OCI-LY1 (cell line): ENCODE data around the gene LRP2.

Experiments
- H2AFZ ChIP-seq: fragments of 200-600 bp; sonication (generic), shearing (Covaris generic); 2 replicates; pipeline ENCODE4 v1.6.0; 2014; ENCODE audit warnings: antibody characterized with exemption, mild to moderate bottlenecking, low read length
- H3F3A ChIP-seq: fragments of 200-600 bp; sonication (generic), shearing (Covaris generic); 2 replicates; pipeline ENCODE4 v1.6.0; 2014; ENCODE audit warnings: mild to moderate bottlenecking, antibody characterized with exemption, low read length, moderate library complexity; ENCODE audit not compliant: insufficient read depth
- H3K27ac ChIP-seq: fragments of 200-600 bp; sonication (generic); 2 replicates; pipeline ENCODE4 v1.5.1; 2014; ENCODE audit warnings: low read length, mixed run types, mild to moderate bottlenecking, low read depth; ENCODE audit not compliant: poor library complexity, severe bottlenecking
- H3K27me3 ChIP-seq: fragments of 200-600 bp; sonication (generic); 2 replicates; pipeline ENCODE4 v1.6.0; 2014; ENCODE audit warnings: antibody characterized with exemption, mild to moderate bottlenecking, low read length, moderate library complexity; ENCODE audit not compliant: insufficient read depth
- H3K36me3 ChIP-seq: fragments of 200-600 bp; sonication (generic); 2 replicates; pipeline ENCODE4 v1.6.1; 2014; ENCODE audit warnings: mild to moderate bottlenecking, antibody characterized with exemption, low read length, moderate library complexity, mixed read lengths; ENCODE audit not compliant: insufficient read depth
- H3K4me1 ChIP-seq: fragments of 200-600 bp; sonication (generic); 2 replicates; pipeline ENCODE4 v1.5.1; 2014; ENCODE audit warnings: mild to moderate bottlenecking, low read length, moderate library complexity; ENCODE audit not compliant: insufficient read depth, severe bottlenecking
- H3K4me2 ChIP-seq: fragments of 200-600 bp; sonication (generic), shearing (Covaris generic); 2 replicates; pipeline ENCODE4 v1.6.1; 2014; ENCODE audit warnings: low read length
- H3K4me3 ChIP-seq: fragments of 200-600 bp; sonication (generic); 2 replicates; pipeline ENCODE4 v1.5.1; 2014; ENCODE audit warnings: low read length, low read depth, mild to moderate bottlenecking, mixed read lengths; ENCODE audit not compliant: poor library complexity, severe bottlenecking
- H3K79me2 ChIP-seq: fragments of 200-600 bp; shearing (Covaris generic); 2 replicates; pipeline ENCODE4 v1.6.1; 2016; ENCODE audit warnings: mixed run types, low read length, mixed read lengths; ENCODE audit not compliant: insufficient read depth
- H3K9ac ChIP-seq: fragments of 200-600 bp; sonication (generic), shearing (Covaris generic); 2 replicates; pipeline ENCODE4 v1.6.1; 2014; ENCODE audit warnings: mild to moderate bottlenecking, low read length, mixed read lengths
- H3K9me2 ChIP-seq: fragments of 200-600 bp; sonication (generic), shearing (Covaris generic); 2 replicates; pipeline ENCODE4 v1.6.1; 2014; ENCODE audit warnings: low read depth, mild to moderate bottlenecking, low read length, mixed read lengths
- H3K9me3 ChIP-seq: fragments of 200-600 bp; shearing (Covaris generic); 2 replicates; pipeline ENCODE4 v1.6.1; 2014; ENCODE audit warnings: low read length, mixed read lengths
- H4K20me1 ChIP-seq: fragments of 200-600 bp; sonication (generic), shearing (Covaris generic); 2 replicates; pipeline ENCODE4 v1.6.0; 2016; ENCODE audit warnings: mild to moderate bottlenecking, low read length; ENCODE audit not compliant: insufficient read depth
- EZH2 ChIP-seq: fragments of 200-600 bp; sonication (generic), shearing (Covaris generic); IDR thresholded peaks from 2 replicates; pipeline ENCODE4 v1.8.0; 2017; ENCODE audit warnings: borderline replicate concordance, mixed run types, mild to moderate bottlenecking, antibody characterized with exemption, low read length, moderate library complexity, mixed read lengths
- TF ChIP-seq, protein P1 (sequence below): fragments of 200-600 bp; sonication (generic), shearing (Covaris generic); IDR thresholded peaks from 2 replicates; pipeline ENCODE4 v1.5.1; 2017; ENCODE audit warnings: mild to moderate bottlenecking, antibody characterized with exemption, low read length, moderate library complexity, mixed read lengths

The LRP2 gene

GRCh38 chr2:169106134-169106533 lies 256.2 kb downstream of the LRP2 start:
- no peak overlapping the region for H3K27ac ChIP-seq
- H3K9me3 ChIP-seq, result no peaks in the 10 kb centered on the region
- H3K27me3 ChIP-seq, result no peaks in the 10 kb centered on the region
- H4K20me1 ChIP-seq, result no peaks in the 10 kb centered on the region
- H3K9ac ChIP-seq, result no peak overlapping the region
- no peaks in the 10 kb centered on the region for H3K4me1 ChIP-seq
- H3K36me3 ChIP-seq, result no peaks in the 10 kb centered on the region
- TF ChIP-seq, protein P1, sequence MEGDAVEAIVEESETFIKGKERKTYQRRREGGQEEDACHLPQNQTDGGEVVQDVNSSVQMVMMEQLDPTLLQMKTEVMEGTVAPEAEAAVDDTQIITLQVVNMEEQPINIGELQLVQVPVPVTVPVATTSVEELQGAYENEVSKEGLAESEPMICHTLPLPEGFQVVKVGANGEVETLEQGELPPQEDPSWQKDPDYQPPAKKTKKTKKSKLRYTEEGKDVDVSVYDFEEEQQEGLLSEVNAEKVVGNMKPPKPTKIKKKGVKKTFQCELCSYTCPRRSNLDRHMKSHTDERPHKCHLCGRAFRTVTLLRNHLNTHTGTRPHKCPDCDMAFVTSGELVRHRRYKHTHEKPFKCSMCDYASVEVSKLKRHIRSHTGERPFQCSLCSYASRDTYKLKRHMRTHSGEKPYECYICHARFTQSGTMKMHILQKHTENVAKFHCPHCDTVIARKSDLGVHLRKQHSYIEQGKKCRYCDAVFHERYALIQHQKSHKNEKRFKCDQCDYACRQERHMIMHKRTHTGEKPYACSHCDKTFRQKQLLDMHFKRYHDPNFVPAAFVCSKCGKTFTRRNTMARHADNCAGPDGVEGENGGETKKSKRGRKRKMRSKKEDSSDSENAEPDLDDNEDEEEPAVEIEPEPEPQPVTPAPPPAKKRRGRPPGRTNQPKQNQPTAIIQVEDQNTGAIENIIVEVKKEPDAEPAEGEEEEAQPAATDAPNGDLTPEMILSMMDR, result no peak
- TF ChIP-seq EZH2, result no peak
- no peak overlapping the region for H3K4me3 ChIP-seq
- no peaks in the 10 kb centered on the region for H3K79me2 ChIP-seq
- H3F3A ChIP-seq, result no peaks in the 10 kb centered on the region
- no peak overlapping the region for H2AFZ ChIP-seq
- no peak overlapping the region for H3K4me2 ChIP-seq
- no peaks in the 10 kb centered on the region for H3K9me2 ChIP-seq

DNA sequence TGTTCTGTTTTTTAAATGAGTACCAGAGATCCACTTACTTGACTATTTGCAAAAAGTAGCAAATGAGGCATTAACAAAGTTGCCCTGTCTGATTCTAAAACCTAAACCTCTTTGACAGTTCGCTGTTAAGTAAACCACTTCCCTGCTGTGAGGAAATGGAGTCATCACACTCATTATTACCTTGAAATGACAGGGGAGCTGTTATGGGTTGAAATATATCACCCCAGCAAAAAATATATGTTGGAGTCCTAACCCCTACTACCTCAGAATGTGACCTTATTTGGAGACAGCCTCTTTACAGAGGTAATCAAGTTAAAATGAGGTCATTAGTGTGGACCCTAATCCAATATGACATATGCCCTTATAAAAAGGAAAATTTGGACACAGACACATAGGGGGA lies 256.9 kb downstream of the LRP2 start:
- Histone ChIP-seq H4K20me1 (no peaks in the 10 kb centered on the region), H3K4me1 (no peaks in the 10 kb centered on the region), H3K36me3 (no peaks in the 10 kb centered on the region), H3K27me3 (no peaks in the 10 kb centered on the region), H2AFZ (no peak overlapping the region), H3K9me3 (no peaks in the 10 kb centered on the region), H3F3A (no peaks in the 10 kb centered on the region), H3K27ac (no peak overlapping the region), H3K79me2 (no peaks in the 10 kb centered on the region), H3K9me2 (no peaks in the 10 kb centered on the region), H3K4me3 (no peak overlapping the region), H3K9ac (no peak overlapping the region), H3K4me2 (no peak overlapping the region)
- TF ChIP-seq, protein P1, result no peak

DNA sequence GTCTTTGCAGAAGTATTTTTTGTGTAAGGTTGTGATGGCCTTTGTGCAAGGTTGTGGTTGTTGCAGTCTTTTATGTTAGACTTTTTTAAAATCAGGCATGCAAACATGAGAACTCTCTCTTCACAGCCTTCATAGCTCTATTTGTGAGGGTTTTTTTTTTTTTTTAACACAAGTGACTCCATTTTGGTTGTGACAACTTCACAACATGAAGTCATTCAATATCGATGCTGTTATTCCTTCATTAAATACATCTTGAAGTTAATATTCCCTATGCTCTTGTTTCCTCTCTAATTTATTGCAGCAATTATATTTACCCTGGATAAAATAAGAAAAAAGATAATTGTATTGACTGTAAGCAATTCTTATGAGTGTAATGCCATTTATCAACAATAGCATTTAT lies 257.5 kb downstream of the LRP2 start:
- H3K9ac ChIP-seq, result no peak overlapping the region
- no peaks in the 10 kb centered on the region for H3K79me2 ChIP-seq
- no peaks in the 10 kb centered on the region for H3K4me1 ChIP-seq
- H3F3A ChIP-seq, result no peaks in the 10 kb centered on the region
- no peak overlapping the region for H3K4me2 ChIP-seq
- no peaks in the 10 kb centered on the region for H3K9me3 ChIP-seq
- no peaks in the 10 kb centered on the region for H3K27me3 ChIP-seq
- H3K4me3 ChIP-seq, result no peak overlapping the region
- H3K36me3 ChIP-seq, result no peaks in the 10 kb centered on the region
- no peak overlapping the region for H3K27ac ChIP-seq
- no peak overlapping the region for H2AFZ ChIP-seq
- no peak for TF ChIP-seq EZH2
- TF ChIP-seq, protein P1, result no peak
- H3K9me2 ChIP-seq, result no peaks in the 10 kb centered on the region
- no peaks in the 10 kb centered on the region for H4K20me1 ChIP-seq
